GM19099 (cell line): ENCODE results near the gene CIB4.

ENCODE experiments used
- POLR2A ChIP-seq: IDR thresholded peaks from 3 replicates; pipeline ENCODE4 v1.6.1; 2011; ENCODE audit warnings: low read depth; ENCODE audit not compliant: insufficient read length; ENCODE audit errors: extremely low read depth

The CIB4 gene

DNA sequence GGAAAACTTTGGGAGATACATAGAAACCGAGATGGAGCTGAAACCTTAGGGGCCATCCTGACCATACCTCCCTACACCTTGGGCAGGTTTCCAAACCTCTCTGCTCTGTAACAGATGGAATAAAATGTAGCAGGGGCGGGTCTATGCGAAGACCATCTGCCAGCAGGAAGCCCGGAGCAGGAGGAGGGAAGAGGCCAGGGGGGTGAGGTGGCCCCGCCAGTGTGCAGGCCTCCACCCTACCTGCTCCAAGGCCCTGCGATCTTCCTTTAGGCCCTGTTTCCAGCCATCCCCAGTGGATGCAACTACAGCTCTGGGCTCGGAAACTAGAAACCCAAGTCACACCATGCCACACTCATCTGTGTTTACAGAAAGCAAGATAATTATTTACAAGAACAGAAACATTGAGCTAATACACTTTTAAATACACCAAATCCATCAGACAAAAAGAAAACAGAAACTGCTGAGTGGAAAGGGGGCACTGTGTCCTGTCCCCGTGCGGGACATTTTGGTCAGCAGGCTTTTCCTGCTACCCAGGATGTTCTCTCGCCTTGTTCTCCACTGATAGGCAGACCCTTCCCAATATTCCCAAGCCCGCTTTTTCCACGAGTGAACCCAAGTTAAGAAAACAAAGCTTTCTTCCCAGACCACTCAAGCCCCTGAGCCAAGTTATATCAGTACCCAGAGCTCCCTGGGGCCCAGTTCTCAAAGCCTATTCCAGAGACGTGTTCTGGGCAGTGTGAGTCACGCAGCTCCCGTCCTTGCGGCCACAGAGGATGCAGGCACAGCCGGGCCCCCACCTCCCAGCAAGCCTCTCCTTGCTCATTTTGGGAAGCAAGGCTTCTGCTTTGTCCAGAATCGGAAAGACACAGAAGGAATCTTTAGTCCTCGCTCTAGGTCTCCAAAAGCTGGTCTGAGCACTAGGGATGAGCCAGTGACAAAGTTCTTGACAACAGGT, 17.3 kb downstream of the CIB4 start:
- TF ChIP-seq POLR2A, result no peak

DNA sequence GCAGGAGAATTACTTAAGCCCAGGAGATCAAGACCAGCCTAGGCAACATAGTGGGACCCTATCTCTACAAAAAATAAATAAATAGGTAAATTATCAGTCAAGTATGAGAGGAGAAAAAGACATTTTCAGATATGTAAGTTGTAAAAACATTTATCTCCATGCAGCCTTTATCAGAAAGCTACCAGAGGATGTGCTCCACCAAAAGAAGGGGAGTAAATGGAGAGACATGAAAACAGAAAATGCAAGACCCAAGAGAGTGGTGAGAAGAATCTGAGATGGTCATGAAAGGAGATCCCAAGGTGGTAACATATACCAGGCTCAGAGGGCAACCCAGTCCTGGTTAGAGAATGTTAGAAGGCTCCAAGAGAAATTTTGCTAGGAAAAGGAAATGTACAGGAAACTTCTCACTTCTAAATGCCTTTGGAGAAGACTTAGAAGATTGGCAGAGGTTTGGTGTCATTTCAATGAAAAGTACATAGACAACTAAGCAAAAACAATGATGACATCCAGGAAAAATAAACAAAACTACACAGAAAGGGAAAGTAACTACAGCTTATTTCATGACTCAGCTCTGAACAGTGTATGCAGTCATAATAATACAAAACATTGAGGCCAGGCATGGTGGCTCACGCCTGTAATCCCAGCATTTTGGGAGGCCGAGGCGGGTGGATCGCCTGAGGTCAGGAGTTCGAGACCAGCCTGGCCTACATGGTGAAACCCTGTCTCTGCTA, 19.5 kb downstream of the CIB4 start:
- TF ChIP-seq POLR2A, result no peak

DNA sequence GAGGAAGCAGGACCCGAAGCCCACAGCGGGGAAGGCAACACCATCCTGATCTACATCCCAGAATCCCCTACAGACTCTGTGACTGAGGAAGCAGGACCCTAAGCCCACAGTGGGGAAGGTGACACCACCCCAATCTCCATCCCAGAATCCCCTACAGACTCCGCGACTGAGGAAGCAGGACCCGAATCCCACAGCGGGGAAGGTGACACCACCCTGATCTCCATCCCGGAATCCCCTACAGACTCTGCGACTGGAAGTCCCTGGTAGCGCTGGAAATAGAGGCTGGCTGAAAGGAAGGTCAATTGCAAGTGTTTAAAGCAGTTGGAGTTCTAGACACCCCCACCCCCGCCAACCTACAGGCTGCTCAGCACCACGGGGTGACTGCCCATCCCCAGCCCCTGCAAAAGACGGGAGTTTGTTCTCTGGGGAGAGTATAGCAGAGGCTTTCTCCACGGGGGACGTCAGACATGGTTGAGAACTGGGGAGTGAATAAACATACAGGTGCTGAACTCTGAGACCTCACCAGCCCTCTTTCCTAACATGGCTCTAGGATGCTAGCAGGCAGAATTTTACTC, 21.0 kb downstream of the CIB4 start:
- TF ChIP-seq POLR2A, result no peak

DNA sequence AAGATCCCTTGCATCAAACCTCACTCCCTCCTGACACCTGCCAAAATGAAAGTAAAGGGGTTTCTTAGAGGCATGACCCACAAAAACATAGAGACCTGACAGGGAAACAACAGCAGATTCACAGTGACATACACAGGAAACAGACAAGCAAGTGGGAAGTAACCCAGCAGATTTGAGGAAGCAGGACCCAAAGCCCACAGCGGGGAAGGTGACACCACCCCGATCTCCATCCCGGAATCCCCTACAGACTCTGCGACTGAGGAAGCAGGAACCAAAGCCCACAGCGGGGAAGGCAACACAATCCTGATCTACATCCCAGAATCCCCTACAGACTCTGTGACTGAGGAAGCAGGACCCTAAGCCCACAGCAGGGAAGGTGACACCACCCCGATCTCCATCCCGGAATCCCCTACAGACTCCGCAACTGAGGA, 21.6 kb downstream of the CIB4 start:
- TF ChIP-seq POLR2A, result no peak

DNA sequence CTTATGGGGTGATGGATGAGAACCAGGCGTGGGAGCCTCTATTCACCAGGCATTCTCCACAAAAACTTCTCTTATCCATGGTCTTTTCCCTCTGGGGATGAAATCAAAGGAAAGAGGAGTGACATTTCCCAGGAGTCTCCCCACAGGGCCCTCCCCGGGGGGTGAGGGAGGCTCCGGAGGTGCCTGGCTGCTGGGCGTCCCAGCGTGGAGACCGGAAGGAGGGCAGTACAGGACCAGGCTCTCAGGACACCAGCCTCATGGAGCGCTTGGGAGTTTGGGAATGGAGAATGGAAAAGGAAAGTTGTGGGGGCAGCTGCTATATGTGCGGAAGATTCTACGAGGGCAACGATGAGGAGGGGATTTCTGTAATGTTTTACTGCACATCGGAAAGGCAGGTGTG, 22.1 kb downstream of the CIB4 start:
- TF ChIP-seq POLR2A, result no peak

DNA sequence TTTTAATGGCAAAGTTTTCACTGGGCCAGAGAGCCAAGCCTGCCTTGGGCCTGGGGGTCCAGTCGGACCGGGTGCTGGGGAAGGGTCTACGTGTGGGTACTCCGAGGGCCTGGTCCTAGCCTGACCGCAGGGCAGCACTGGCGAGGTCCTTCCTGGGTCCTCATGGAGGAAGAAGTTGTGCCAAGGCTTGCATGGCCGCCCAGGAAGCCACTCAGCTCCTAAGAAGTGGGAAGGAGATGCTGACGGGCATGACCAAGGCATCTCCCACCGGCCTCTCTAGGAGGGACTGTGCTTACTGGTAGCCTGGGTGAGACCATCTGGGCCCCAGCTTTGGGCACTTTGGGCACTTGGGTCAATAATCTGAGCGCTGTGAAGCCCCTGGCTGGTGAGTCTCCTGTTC, 22.6 kb downstream of the CIB4 start:
- no peak for TF ChIP-seq POLR2A

DNA sequence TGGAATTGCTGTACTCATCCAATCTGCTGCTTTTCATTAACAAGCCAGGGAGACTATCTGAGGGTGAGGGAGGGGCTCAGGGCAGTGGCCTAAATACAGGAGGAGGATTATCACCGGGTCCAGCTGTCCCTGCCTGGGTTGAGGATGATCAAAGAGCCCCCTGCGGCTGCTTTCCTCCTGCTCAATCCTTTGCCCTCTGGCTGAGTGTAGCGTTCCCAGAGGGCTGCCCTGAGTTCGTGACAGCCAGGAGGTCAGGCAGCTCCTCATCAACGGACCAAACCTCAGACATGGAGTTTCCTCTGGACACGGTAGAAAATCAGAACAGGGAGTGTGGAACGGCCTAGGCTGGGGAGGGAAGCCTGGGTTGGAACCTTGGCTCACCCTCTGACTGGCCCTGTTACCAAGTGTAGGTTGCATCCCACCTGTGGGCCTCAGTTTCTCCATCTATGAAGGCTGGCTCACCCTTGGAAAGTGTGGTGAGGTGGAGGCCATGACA, 23.5 kb downstream of the CIB4 start:
- TF ChIP-seq POLR2A, result no peak

DNA sequence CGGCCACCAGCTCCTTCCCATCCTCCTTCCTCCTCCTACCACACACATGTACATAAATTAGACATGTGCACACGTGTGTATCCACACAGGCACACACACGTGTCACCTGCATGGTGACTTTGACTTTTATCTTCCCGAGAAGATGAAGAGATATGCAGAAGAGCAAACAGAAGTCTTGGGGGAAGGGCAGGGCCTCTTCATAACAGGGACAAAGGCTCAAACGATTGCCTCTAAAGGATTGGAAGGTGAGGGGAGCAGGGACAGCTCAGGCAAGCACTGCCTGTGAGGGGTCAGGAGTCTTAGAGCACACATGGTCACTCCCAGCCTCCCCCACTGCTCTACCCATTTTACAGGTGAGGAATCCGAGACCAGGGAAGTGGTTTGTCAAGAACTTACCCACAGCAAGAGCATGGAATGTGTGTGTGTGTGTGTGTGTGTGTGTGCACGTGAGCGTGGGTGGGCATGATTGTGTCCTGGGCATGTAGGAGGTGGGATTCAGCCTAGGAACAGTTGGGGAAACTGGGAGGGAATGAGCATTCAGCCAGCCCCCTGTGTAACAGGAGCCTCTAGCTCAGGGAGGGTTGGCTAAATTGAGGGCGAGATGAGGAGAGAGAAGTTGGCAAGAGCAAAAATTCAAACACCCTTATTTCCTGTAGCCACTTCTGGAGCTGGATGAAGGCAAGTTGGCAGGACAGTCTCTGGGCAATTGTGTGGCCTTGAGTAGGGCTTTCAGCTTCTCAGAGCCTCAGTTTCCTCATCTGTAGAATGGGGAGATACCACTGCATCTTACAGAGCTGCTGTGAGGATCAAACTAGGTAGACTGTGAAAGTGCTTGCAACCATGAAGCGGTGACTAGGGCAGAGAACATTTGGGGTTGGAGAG, 24.2 kb downstream of the CIB4 start:
- no peak for TF ChIP-seq POLR2A

DNA sequence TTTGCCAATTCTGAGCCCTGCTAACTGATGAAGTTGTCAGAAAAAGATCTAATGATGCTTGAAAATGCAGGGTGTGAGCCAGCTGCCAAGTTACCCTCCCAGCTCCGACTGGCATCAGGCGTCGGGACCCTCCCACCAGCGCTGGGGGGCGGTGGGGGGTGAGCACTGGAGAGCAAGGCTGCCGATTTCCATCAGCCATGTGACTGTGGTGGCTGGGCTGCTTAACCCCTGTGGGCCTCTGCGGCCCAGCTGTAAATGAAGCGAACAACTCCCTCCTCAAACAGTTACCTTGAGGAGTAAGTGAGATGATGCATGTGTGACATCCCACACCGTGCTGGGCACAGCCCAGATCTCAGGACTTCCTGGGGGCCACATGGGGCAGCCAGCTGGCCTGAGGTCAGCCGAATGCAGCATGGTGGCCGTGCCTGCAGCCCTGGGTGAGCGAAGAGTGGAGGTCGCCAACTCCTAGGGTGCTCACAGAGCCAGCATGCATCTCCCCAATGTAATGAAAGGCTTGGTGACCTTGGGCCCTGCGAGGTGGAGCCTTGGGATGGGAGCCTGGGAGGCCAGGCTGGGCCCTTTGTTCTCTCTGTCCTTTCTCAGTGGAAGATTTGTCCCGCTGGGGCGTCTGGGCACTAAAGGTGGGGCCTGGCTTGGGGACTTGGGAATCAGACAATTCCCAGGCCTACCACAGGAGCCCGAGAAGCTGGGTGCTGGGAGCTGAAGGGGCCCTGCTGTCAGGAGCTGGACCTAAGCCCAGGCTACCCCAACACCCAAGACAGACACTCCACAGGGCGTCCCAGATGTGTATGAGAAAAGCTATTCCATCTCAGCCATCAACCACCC, 25.1 kb downstream of the CIB4 start:
- no peak for TF ChIP-seq POLR2A

DNA sequence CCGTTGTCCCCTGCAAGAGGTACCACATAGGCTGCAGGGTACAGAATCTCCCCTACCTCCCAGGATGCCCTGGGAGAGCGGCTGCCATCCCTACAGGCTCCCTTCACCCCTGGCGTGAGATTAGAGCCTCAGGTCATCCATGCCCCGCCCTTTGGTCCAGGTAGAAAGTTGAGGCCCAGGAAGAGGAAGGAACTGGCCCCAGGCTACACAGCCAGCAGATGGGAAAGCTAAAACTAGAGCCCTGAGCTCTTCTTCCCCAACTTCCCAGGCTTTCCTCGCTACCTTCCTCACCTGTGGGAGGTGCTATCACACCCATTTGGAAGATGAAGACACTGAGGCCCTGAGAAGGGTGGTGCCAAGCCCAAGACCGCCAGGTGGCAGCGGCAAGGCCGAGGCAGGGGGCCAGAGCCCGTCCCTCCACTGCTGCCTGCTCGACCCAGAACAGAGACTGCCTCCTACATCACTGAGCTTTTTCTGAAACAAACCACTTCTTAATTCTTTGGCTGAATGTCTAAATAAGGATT, 25.8 kb downstream of the CIB4 start:
- TF ChIP-seq POLR2A, result no peak

DNA sequence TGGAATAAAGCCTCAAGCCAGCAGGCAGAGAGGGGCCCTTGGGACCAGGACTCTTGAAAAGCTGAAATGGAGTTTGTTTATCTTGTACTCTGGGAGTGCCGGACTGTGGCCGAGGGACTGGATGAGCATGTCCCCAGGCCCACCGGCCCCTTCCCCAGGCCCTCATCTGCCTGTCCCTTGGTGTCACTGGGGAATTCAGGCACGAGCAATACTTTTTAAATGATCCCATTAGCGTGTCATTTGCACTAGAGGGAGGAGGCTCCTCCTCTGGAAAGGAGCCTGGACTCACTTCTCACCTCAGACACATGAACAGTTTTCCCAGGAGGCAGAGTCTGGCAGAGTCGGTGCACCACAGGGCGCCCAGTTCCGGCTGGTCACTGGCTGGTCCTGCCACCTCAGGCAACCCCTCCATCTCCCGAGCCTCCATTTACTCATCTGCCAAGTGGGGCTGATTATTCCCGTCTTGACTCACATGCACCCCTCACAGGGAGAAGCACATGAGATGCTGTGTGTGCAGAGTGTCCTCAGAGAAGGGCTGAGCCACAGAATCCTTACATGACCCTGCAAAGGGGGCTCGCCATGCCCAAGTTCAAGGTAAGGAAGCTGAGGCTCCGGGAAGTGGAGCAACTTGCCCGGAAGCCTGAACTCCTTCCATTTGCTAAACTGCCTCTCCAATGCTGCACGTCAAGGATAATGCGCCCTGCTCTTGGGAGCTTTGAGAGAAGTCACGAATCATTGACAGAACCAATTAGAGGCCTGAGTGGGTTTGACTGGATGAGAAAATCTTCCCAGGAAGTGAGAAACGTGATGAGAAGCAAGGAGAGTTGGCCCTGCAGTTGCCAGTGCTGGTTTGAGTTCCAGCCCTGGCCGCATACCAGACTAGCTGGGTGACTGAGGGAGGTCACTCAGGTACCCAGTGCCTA, 26.7 kb downstream of the CIB4 start:
- no peak for TF ChIP-seq POLR2A
